GM23248 (cell line): ENCODE results near the gene PHRF1.

Experiments
- EZH2 ChIP-seq: fragments of 200-600 bp; sonication (generic); IDR thresholded peaks from 2 replicates; pipeline ENCODE4 v1.6.1; 2018; ENCODE audit warnings: antibody characterized with exemption, mild to moderate bottlenecking; ENCODE audit not compliant: insufficient read depth, poor library complexity, severe bottlenecking
- EZH2phosphoT487 ChIP-seq: fragments of 200-600 bp; sonication (generic); IDR thresholded peaks from 2 replicates; pipeline ENCODE4 v1.6.1; 2018; ENCODE audit warnings: antibody characterized with exemption, moderate library complexity, mild to moderate bottlenecking, low read depth; ENCODE audit not compliant: insufficient read depth

GRCh38 chr11:641806-642370, 65.6 kb downstream of the PHRF1 start:
- TF ChIP-seq EZH2phosphoT487: no peak
- no peak for TF ChIP-seq EZH2
